ENCODE data around the gene LOXHD1.

The LOXHD1 gene

GRCh38 chr18:46433121-46433826 is 223.7 kb downstream of the LOXHD1 start:
- no peak for DNase-seq (ENCODE audit: low spot score)
- TF ChIP-seq CTCF (IDR thresholded peaks at IDR 0.05; ENCODE audit: extremely low read depth, missing control alignments): no peak

- DNase-seq (ENCODE audit: low spot score): no peak
These were observed 225.4 kb downstream of the LOXHD1 start for GRCh38 chr18:46431522-46432171.

GRCh38 chr18:46429649-46430224 is 227.3 kb downstream of the LOXHD1 start:
- no peak for TF ChIP-seq CTCF (IDR thresholded peaks at IDR 0.05; ENCODE audit: extremely low read depth, missing control alignments)
- DNase-seq (ENCODE audit: low spot score): no peak

More at GRCh38 chr18:46431522-46432171, 225.4 kb downstream of the LOXHD1 start:
- no peak for TF ChIP-seq CTCF (IDR thresholded peaks at IDR 0.05; ENCODE audit: extremely low read depth, missing control alignments)

- TF ChIP-seq CTCF (IDR thresholded peaks at IDR 0.05; ENCODE audit: extremely low read depth, missing control alignments): no peak
- no peak for DNase-seq (ENCODE audit: low spot score)
These were observed 227.9 kb downstream of the LOXHD1 start for GRCh38 chr18:46429130-46429529.

- no peak for DNase-seq (ENCODE audit: low spot score)
- no peak for TF ChIP-seq CTCF (IDR thresholded peaks at IDR 0.05; ENCODE audit: extremely low read depth, missing control alignments)
These were observed 228.7 kb downstream of the LOXHD1 start for GRCh38 chr18:46428368-46428767.

- DNase-seq (ENCODE audit: low spot score): no peak
- no peak for TF ChIP-seq CTCF (IDR thresholded peaks at IDR 0.05; ENCODE audit: extremely low read depth, missing control alignments)
These were observed 229.6 kb downstream of the LOXHD1 start for GRCh38 chr18:46427216-46427995.

All from GM20000 (cell line).